Kidney capillary endothelial cell (primary cell): ENCODE measurements around the gene TMEM109.

ENCODE experiments used
- DNase-seq: peaks from one replicate; pipeline ENCODE4 v3.0.0-alpha.2; 2018; ENCODE audit warnings: low spot score

Gene TMEM109

GRCh38 chr11:60925868-60926267 lies 11.9 kb downstream of the TMEM109 start:
- DNase-seq, result no peak

DNA sequence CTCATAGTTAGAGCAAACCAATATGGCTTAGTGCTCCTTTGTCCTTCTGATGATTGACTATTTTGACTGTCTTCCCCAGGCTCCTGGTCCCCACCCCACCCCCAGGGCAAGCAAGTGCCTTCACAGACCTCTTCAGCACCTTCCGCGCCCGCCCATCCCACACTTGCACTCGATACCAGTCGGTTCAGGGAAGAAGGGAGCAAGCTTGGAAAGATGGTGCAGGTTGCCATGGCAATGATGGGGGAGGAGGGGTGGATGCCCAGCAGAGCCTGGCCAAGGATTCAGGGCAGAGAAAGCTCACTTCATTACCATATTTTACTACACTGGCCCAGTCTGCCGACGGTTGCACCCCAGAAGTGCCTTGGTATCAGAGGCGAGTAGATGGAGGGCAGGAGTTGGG lies 12.5 kb downstream of the TMEM109 start:
- DNase-seq, result no peak

- DNase-seq, result no peak
Measured at GRCh38 chr11:60927061-60927592, 13.2 kb downstream of the TMEM109 start.

DNA sequence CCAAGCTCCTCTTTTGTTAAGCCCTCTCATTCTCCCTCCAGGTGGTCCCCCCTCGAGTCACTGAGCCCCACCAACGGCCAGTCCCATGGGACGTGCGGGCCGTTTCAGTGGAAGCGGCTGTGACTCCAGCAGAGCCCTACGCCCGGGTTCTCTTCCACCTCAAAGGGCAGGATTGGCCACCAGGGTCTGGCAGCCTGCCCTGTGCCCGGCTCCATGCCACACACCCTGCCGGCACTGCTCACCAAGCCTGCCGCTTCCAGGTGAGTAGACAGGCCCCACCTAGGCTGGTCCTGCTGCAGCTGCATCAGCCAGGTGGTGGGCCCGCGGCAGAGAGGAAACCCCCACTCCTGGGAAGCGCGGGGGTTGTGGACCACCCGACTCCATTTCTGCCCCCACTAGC lies 13.6 kb downstream of the TMEM109 start:
- DNase-seq, result no peak

GRCh38 chr11:60928563-60929001 lies 14.6 kb downstream of the TMEM109 start:
- no peak for DNase-seq

DNA sequence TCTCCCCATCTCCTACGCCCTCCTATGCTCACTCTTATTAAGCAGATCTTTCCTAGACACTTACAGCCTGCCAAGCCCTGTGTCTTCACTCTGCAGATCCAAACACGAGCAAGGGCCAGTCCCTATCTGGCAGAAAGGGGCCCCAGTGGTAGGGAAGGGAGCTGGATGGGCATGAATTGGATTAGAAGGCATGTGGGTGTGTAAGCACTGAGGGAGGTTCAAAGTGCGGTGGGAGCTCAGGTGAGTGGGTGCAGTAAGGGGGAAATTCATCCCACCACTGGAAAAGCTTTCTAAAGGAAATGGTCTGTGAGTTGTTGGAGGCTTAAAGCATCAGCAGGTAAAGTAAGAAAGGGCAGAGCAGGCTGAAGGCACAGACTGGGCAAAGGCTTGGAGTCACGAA lies 15.8 kb downstream of the TMEM109 start:
- DNase-seq, result no peak

GRCh38 chr11:60930394-60930793 lies 16.4 kb downstream of the TMEM109 start:
- DNase-seq, result no peak

DNA sequence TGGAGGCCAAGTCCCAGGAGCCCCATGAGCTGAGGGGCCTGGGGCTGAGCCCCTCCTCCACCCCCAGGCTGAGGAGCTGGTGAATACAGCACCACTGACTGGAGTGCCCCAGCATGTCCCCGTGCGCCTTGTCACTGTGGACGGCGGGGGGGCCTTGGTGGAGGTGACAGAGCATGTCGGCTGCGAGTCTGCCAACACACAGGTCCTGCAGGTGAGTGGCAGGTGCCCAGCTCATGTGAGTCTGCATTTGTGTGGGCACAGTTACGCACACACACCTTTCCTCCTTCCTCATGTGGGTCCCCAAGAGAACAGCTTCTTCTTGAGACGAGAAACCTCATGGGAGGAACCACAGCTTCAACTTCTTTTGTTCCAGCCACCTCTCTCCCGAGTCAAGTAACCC lies 18.0 kb downstream of the TMEM109 start:
- no peak for DNase-seq

DNA sequence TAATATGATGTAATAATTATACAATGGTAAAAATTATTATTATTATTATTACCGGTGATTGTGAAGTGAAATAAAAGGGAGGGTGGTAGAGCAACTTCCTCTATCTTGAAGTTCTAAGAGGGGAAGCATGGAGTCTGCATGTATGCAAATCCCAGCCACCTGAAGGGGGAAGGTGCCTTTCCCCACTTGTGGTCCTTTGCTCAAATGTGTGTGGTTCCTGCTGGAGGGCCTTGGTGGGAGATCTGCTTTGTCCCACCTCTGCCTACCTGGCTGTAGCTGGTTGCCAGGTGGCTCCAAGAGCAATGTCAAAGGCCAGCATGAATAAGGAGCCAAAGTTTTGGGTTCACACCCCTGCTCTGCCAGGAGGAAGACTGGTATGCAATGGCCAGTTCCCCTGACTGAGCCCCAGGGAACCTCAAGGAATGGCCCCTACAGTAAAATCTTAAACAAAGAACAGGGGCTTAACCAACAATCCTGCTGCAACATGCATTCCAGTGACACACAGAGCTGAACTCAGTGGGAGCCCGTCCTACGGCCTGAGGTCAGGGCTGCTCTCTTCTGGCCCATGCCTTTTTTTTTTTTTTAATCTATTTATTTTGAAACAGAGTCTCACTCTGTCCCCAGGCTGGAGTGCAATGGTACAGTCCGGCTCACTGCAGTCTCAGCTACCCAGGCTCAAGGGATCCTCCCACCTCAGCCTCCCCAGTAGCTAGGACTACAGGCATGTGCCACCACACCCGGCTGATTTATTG lies 18.8 kb downstream of the TMEM109 start:
- no peak for DNase-seq

GRCh38 chr11:60933416-60934123 lies 19.6 kb downstream of the TMEM109 start:
- no peak for DNase-seq

DNA sequence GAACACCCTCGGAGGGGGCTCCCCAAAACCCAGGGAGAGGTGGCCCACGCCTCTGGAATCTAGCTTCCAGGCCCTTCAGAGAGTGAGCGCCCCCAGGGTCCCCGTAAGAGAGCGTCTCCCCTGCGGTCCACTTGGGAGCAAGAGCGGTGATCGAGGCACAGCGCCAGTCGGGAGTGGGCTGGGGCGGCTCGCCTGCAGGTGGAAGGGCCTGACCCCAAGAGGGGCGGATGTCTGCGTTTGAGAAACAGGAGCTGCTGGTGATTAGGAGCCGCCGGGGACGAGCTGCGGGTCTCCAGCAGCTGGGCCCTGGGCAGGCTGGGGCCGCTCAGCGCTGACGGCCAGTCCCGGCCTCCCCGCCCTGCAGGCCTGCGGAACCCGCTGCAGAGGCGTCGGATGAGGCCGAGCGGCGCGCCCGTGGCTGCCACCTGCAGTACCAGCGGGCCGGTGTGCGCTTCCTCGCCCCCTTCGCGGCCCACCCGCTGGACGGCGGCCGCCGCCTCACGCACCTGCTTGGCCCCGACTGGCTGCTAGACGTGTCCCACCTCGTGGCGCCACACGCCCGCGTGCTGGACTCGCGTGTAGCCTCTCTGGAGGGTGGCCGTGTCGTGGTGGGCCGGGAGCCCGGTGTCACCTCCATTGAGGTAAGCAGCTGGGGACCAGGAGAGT lies 20.3 kb downstream of the TMEM109 start:
- no peak for DNase-seq

DNA sequence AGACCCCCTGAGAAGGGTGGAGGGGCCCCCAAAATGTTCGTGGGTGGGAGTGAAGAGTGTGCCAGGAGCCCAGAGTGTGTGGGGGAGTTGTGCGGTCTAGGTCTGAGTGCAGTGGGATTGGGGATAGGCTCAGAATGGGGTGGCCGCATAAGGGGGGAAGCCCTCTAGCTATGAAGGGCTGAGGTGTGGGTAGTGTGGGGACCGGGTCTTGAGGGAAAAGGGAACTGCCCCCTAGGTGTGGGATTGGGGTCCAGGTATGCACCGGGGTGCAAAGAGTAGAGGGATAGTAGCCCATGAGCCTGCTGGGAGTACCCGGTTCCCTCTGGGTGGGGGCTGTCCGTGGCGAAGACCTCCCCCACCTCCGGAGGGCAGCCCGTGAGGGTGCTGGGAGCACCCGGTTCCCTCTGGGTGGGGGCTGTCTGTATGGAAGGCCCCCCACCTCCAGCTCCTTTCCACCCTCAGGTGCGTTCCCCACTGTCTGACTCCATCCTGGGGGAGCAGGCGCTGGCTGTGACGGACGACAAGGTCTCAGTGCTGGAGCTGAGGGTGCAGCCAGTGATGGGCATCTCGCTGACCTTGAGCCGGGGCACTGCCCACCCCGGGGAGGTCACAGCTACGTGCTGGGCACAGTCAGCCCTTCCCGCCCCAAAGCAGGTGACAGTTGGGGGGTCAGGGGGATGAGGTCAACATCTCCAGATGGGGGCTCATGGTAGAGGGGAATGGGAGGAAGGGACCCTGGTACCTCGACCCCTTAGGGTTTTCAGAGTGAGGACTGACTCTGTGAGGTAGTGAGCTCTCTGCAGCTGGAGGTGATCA lies 21.0 kb downstream of the TMEM109 start:
- no peak for DNase-seq

DNA sequence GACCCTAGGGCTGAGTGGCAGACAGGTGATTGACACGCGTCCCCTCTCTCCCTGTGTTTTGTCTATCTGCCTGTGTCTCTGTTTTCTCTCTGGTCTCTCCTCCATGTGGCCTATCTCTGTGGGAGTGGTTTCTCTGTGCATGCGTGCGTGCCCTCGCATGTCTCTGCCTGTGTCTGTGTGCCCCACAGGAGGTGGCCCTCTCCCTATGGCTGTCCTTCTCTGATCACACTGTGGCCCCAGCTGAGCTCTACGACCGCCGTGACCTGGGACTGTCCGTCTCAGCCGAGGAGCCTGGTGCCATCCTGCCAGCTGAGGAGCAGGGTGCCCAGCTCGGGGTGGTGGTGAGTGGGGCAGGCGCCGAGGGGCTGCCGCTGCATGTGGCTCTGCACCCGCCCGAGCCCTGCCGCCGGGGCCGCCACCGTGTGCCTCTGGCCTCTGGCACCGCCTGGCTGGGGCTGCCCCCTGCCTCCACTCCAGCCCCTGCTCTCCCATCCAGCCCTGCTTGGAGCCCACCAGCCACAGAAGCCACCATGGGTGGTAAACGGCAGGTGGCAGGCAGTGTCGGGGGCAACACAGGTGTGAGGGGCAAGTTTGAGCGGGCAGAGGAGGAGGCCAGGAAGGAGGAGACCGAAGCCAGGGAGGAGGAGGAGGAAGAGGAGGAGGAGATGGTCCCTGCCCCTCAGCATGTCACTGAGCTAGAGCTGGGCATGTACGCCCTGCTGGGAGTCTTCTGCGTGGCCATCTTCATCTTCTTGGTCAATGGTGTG lies 21.9 kb downstream of the TMEM109 start:
- DNase-seq, result no peak

DNA sequence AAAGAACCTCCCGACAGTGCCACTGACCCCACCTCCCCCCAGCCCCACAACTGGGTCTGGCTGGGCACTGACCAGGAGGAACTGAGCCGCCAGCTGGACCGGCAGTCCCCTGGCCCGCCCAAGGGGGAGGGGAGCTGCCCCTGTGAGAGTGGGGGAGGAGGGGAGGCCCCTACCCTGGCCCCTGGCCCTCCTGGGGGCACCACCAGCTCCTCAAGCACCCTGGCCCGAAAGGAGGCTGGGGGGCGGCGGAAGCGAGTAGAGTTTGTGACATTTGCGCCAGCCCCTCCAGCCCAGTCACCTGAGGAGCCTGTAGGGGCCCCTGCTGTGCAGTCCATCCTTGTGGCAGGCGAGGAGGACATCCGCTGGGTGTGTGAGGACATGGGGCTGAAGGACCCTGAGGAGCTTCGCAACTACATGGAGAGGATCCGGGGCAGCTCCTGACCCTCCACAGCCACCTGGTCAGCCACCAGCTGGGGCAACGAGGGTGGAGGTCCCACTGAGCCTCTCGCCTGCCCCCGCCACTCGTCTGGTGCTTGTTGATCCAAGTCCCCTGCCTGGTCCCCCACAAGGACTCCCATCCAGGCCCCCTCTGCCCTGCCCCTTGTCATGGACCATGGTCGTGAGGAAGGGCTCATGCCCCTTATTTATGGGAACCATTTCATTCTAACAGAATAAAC lies 22.6 kb downstream of the TMEM109 start:
- DNase-seq, result no peak

- DNase-seq, result peak; percentile 56
Measured at GRCh38 chr11:60937144-60937527, 23.2 kb downstream of the TMEM109 start.

GRCh38 chr11:60937811-60938210 lies 23.9 kb downstream of the TMEM109 start:
- no peak for DNase-seq

GRCh38 chr11:60938500-60938899 lies 24.5 kb downstream of the TMEM109 start:
- no peak for DNase-seq

GRCh38 chr11:60939301-60939700 lies 25.3 kb downstream of the TMEM109 start:
- DNase-seq, result no peak

DNA sequence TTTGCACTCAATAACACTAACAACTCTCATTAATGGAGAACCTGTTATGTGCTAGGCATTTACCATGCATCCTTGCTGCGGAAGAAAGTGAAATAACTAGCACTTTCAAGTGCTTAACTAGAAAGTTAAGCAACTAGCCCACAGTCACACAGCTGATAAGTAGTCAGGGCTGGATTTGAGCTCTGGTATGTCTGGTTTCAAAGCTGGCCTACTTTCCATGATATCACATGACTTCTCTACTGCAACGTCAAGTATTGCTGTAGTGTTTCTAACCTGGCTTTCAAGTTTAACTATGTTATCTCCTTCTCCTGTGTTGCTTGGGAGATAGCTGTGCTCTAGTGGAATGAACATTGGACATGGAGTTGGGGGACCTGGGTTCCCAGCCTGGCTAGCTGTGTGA lies 25.9 kb downstream of the TMEM109 start:
- DNase-seq, result no peak

- no peak for DNase-seq
Measured at GRCh38 chr11:60941371-60942119, 27.6 kb downstream of the TMEM109 start.
